ENCODE results near the gene CCDC69.
"Not testable (repeated sequence)": the region's sequence is repeated elsewhere in the genome, so short reads cannot be mapped to it uniquely, and the experiment has no call there.

CCDC69 gene

GRCh38 chr5:151244206-151244605 is 20.3 kb upstream of the CCDC69 start:
- no peak for DNase-seq

GRCh38 chr5:151243564-151243963 is 19.7 kb upstream of the CCDC69 start:
- DNase-seq: no peak

GRCh38 chr5:151243127-151243526 is 19.2 kb upstream of the CCDC69 start:
- DNase-seq: no peak

GRCh38 chr5:151240924-151241635 is 17.2 kb upstream of the CCDC69 start:
- no peak for DNase-seq

GRCh38 chr5:151240268-151240835 is 16.5 kb upstream of the CCDC69 start:
- not testable (repeated sequence) for DNase-seq

- DNase-seq: no peak
These were observed 15.5 kb upstream of the CCDC69 start for GRCh38 chr5:151239237-151239861.

- DNase-seq: no peak
These were observed 14.4 kb upstream of the CCDC69 start for GRCh38 chr5:151238303-151238741.

GRCh38 chr5:151237685-151238084 is 13.8 kb upstream of the CCDC69 start:
- no peak for DNase-seq

GRCh38 chr5:151236888-151237287 is 13.0 kb upstream of the CCDC69 start:
- no peak for DNase-seq

GRCh38 chr5:151235239-151235571 is 11.3 kb upstream of the CCDC69 start:
- DNase-seq: not testable (repeated sequence)

GRCh38 chr5:151234476-151235238 is 10.8 kb upstream of the CCDC69 start:
- DNase-seq: no peak

- no peak for DNase-seq
These were observed 9.8 kb upstream of the CCDC69 start for GRCh38 chr5:151233616-151234085.

- no peak for DNase-seq
These were observed 7.5 kb upstream of the CCDC69 start for GRCh38 chr5:151231359-151231758.

GRCh38 chr5:151230048-151230680 is 6.3 kb upstream of the CCDC69 start:
- no peak for DNase-seq

- DNase-seq: no peak
These were observed 5.1 kb upstream of the CCDC69 start for GRCh38 chr5:151228986-151229385.

GRCh38 chr5:151227918-151228447 is 4.1 kb upstream of the CCDC69 start:
- no peak for DNase-seq

GRCh38 chr5:151225475-151225874 is 1.6 kb upstream of the CCDC69 start:
- DNase-seq: no peak

- no peak for DNase-seq
These were observed 1.2 kb upstream of the CCDC69 start for GRCh38 chr5:151225071-151225470.

- DNase-seq: no peak
These were observed 480 bp upstream of the CCDC69 start for GRCh38 chr5:151224372-151224771.

GRCh38 chr5:151222790-151223446 is 974 bp downstream of the CCDC69 start:
- DNase-seq: no peak

- DNase-seq: no peak
These were observed 1.7 kb downstream of the CCDC69 start for GRCh38 chr5:151222054-151222789.
